AG10803 (cell line): ENCODE data around the gene TTC23.

Experiments
- DNase-seq: peaks from one replicate; pipeline ENCODE4 v3.0.0; 2010; ENCODE audit warnings: low read depth
- H3K4me3 ChIP-seq: 2 replicates; pipeline ENCODE4 v1.5.1; 2011; ENCODE audit warnings: mild to moderate bottlenecking, low read length, control low read depth
- TF ChIP-seq, protein P1 (sequence below): conservative IDR thresholded peaks from 2 replicates; pipeline ENCODE4 v1.5.1; 2011; ENCODE audit warnings: mild to moderate bottlenecking, low read length, control low read depth, inconsistent platforms

Gene TTC23

GRCh38 chr15:99213187-99213811, 36.1 kb downstream of the TTC23 start:
- TF ChIP-seq, protein P1, sequence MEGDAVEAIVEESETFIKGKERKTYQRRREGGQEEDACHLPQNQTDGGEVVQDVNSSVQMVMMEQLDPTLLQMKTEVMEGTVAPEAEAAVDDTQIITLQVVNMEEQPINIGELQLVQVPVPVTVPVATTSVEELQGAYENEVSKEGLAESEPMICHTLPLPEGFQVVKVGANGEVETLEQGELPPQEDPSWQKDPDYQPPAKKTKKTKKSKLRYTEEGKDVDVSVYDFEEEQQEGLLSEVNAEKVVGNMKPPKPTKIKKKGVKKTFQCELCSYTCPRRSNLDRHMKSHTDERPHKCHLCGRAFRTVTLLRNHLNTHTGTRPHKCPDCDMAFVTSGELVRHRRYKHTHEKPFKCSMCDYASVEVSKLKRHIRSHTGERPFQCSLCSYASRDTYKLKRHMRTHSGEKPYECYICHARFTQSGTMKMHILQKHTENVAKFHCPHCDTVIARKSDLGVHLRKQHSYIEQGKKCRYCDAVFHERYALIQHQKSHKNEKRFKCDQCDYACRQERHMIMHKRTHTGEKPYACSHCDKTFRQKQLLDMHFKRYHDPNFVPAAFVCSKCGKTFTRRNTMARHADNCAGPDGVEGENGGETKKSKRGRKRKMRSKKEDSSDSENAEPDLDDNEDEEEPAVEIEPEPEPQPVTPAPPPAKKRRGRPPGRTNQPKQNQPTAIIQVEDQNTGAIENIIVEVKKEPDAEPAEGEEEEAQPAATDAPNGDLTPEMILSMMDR: peak; percentile 95
- no peak overlapping the region for H3K4me3 ChIP-seq
- DNase-seq: peak; percentile 69

GRCh38 chr15:99212406-99212805, 37.0 kb downstream of the TTC23 start:
- TF ChIP-seq, protein P1: no peak
- peak; percentile 9 for DNase-seq
- H3K4me3 ChIP-seq: no peak overlapping the region

DNA sequence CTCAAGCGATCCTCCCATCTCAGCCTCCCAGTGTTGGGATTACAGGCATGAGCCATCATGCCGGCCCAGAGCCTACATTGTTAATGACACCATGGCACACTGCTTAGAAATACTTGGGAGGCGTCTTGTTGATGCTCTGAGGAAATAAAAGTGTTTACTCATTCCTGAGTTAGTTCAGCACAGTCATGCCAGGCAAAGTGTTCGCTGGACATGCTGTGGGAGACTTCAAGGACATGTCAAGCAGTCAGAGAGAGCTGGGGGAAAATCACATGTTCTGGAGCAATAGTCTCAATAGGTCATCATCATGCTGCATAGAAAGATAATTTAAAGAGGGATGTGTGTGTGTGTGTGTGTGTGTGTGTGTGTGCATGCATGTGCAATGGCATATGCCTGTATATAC, 37.5 kb downstream of the TTC23 start:
- TF ChIP-seq, protein P1: no peak
- no peak overlapping the region for H3K4me3 ChIP-seq
- DNase-seq: peak; percentile 40

- TF ChIP-seq, protein P1: no peak
- DNase-seq: no peak
Observed at GRCh38 chr15:99210334-99210733, 39.0 kb downstream of the TTC23 start.

DNA sequence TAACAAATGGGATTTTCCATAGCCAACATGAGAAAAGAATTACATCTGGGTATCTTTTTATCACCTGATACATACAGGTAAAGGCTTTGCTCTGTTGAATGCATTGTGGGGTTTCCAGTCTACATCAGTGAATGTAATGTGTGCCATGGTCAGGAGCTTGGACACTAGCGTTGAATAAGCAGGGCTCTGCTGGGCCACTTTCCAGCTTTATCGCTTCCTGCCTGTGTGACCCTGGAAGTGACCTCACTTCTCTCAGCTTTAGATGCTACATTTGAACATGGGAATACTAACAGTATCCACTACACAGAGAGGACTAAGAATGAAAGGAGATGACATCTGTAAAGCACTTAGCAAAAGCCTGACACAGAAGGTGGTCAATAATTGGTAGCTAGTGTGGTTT, 40.1 kb downstream of the TTC23 start:
- no peak for DNase-seq
- TF ChIP-seq, protein P1: no peak
- no peak overlapping the region for H3K4me3 ChIP-seq

More at GRCh38 chr15:99210334-99210733, 39.0 kb downstream of the TTC23 start:
- no peak overlapping the region for H3K4me3 ChIP-seq

DNA sequence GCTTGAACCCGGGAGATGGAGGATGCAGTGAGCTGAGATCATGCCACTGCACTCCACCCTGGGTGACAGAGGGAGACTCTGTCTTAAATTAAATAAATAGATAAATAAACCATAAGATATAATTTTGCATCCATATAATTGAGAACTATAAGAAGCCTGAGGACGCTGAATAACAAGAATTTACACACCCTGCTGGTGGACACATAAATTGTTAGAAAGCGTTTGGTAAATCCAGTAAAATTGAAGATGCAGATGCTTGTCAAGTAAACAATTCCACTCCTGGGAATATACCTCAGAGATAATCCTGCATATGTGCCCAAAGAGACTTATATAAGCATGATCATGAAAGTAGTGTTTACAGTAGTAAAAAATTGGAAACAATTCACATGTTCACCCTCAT, 41.7 kb downstream of the TTC23 start:
- no peak overlapping the region for H3K4me3 ChIP-seq
- DNase-seq: no peak
- TF ChIP-seq, protein P1: no peak

GRCh38 chr15:99202176-99202552, 47.2 kb downstream of the TTC23 start:
- H3K4me3 ChIP-seq: no peak overlapping the region
- TF ChIP-seq, protein P1: no peak
- no peak for DNase-seq
